OCI-M1 (cell line): Measurements from ENCODE around the gene SBNO2.
A peak's percentile ranks its signal among the peaks of the same experiment; 100 is the strongest.
"Not testable (repeated sequence)": the region's sequence is repeated elsewhere in the genome, so short reads cannot be mapped to it uniquely, and the experiment has no call there.

Source experiments
- DNase-seq: peaks from one replicate; lab custom pipeline; 2025; lab: John Stamatoyannopoulos, UW

Gene SBNO2

GRCh38 chr19:1173845-1174809 lies at the start of gene SBNO2:
SBNO2 (minus strand) TSS chr19:1174268; CDS start chr19:1154276, 19,992 bp downstream.
- peak; percentile 88 for DNase-seq

- peak; percentile 3 for DNase-seq
These were observed 49.2 kb upstream of the SBNO2 start for GRCh38 chr19:1223018-1223855.

- no peak for DNase-seq
These were observed 48.3 kb upstream of the SBNO2 start for GRCh38 chr19:1222394-1222793.

- no peak for DNase-seq
These were observed 47.8 kb upstream of the SBNO2 start for GRCh38 chr19:1221904-1222255.

GRCh38 chr19:1220976-1221903 lies 47.2 kb upstream of the SBNO2 start:
- DNase-seq = no peak

- no peak for DNase-seq
These were observed 46.4 kb upstream of the SBNO2 start for GRCh38 chr19:1220477-1220930.

GRCh38 chr19:1219786-1220476 lies 45.9 kb upstream of the SBNO2 start:
- no peak for DNase-seq

GRCh38 chr19:1218751-1219567 lies 44.9 kb upstream of the SBNO2 start:
- no peak for DNase-seq

GRCh38 chr19:1217366-1217765 lies 43.3 kb upstream of the SBNO2 start:
- DNase-seq = no peak

GRCh38 chr19:1216756-1217155 lies 42.7 kb upstream of the SBNO2 start:
- no peak for DNase-seq

GRCh38 chr19:1214862-1215731 lies 41.0 kb upstream of the SBNO2 start:
- DNase-seq = no peak

GRCh38 chr19:1214299-1214861 lies 40.3 kb upstream of the SBNO2 start:
- DNase-seq = no peak

- no peak for DNase-seq
These were observed 39.6 kb upstream of the SBNO2 start for GRCh38 chr19:1213391-1214286.

GRCh38 chr19:1211494-1212234 lies 37.6 kb upstream of the SBNO2 start:
- no peak for DNase-seq

- DNase-seq = no peak
These were observed 36.1 kb upstream of the SBNO2 start for GRCh38 chr19:1210227-1210538.

GRCh38 chr19:1208830-1209229 lies 34.8 kb upstream of the SBNO2 start:
- not testable (repeated sequence) for DNase-seq

GRCh38 chr19:1206864-1207450 lies 32.9 kb upstream of the SBNO2 start:
- no peak for DNase-seq
